IPS-NIHi7 (cell line): ENCODE measurements around the gene SDHA.
"Not testable (repeated sequence)": the region's sequence is repeated elsewhere in the genome, so short reads cannot be mapped to it uniquely, and the experiment has no call there.

ENCODE experiments used
- DNase-seq: peaks from one replicate; pipeline ENCODE4 v3.0.0; 2012; ENCODE audit warnings: mixed read lengths; ENCODE audit errors: extremely low spot score

SDHA gene

DNA sequence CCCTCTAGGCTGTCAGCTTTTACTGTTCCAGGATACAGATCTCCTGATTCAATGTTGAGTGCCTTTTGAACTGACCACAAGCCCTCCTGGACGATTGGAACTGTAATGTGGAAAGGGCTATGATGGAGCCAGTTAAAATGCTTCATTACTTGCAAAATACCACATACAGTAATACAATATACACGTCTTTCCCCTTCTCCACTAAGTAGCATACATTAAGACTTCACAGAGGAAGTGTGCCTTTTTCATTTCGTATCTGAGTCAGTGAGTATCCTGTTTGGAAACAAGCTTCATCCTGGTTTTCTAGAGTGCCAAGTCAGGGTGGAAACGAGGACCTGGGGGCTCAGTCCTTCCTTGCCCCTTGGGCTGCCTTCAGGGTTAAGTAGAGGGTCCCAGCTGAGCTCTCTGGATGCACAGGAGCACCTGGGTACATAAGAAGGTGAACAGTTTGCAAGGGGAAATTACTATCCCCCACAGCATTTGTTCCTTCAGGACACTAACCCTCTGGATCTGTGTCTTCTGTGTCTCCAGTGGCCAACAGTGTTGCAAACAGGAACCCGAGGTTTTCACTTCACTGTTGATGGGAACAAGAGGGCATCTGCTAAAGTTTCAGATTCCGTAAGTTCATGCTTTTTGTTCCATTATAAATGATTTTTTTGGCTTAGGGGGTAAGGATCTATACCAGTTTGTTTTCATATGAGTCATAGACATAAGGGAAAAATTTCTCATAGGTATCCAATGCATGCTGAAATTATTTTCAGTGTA is 5.0 kb downstream of the SDHA start:
- not testable (repeated sequence) for DNase-seq

DNA sequence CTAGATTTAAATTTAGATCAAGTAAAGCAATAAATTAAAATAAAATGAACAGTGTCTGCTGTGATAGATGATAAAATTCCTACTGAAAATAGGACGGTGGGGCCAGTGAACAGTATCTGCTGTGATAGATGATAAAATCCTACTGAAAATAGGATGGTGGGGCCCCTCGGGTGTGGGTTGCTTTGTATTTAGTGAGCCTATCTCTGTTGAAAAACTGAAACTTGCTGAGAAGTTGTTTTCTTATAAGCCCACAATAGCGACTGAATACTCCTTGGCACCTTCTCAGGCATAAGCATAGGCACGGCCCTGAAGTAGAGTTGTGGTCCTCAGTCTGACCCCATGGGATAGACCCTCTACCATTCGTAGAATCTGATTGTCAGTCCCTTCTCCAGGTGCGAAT is 5.7 kb downstream of the SDHA start:
- DNase-seq: no peak

DNA sequence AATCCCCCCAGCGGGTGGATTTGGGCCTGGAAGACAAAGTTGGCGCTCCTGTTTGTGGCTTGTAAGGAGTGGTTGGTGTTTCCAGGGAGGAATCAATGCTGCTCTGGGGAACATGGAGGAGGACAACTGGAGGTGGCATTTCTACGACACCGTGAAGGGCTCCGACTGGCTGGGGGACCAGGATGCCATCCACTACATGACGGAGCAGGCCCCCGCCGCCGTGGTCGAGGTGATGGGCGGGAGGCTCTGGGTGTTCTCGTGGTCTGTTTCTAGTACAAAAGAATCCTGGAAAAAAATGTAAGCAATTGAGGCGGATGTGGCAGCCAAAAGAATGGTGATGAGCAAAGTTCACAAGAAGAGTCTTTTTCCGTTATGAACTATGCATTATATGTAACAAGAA is 7.2 kb downstream of the SDHA start:
- DNase-seq: no peak

GRCh38 chr5:227375-227774 is 9.3 kb downstream of the SDHA start:
- not testable (repeated sequence) for DNase-seq

GRCh38 chr5:228886-229285 is 10.8 kb downstream of the SDHA start:
- DNase-seq: no peak

DNA sequence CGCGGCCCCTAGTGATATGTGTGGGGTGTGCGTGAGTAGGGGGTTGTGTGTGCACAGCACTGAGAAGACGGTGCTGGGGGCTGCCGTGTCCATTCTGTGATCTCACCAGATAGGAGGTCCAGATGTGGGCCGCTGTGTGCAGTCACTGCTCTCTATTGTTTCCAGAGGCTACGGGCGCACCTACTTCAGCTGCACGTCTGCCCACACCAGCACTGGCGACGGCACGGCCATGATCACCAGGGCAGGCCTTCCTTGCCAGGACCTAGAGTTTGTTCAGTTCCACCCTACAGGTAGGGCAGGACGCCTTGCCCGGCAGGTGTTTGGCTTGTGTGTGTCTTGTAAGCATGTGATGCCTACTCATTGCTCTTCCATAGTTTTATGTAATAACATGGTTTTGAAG is 12.6 kb downstream of the SDHA start:
- DNase-seq: no peak

DNA sequence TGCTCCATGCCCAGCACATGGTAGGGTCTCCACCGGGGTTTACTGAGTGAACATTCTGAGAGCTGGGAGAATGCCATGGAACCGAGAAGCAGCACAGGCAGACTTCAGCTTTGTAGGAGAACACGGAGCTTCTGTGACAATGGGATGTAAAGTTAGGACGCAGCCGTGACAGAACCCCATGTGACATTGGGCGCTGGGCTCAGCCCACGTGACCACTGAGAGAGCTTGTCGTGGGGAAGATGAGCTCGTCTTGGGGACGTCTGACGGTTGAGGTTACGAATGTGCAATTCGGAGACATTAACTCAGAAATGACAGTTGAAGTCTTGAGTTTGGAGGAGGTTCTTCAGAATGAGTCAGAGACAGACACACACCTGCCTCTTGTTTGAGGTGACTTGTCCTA is 13.5 kb downstream of the SDHA start:
- DNase-seq: no peak

GRCh38 chr5:233426-233825 is 15.3 kb downstream of the SDHA start:
- not testable (repeated sequence) for DNase-seq

GRCh38 chr5:234450-234849 is 16.3 kb downstream of the SDHA start:
- DNase-seq: no peak

DNA sequence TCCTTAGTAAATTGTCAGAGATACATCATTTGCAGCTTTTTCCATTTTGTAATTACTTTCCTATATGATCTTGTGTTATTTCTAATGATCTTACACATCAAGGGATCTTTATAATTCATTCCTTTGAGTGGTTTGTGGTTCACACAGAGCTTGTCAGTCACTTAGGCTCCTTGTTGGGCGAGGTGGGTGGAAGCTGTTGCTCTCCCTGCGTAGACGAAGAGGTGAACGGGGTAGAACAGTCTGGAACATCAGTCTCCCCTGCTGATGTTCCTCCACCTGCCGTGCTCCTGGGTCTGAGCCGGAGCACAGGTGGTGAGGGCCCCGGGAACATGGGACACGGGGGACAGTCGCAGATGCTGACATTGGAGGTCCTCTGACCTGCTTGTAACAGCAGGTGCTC is 17.4 kb downstream of the SDHA start:
- DNase-seq: not testable (repeated sequence)

- DNase-seq: not testable (repeated sequence)
Observed at GRCh38 chr5:237931-238330, 19.8 kb downstream of the SDHA start.

DNA sequence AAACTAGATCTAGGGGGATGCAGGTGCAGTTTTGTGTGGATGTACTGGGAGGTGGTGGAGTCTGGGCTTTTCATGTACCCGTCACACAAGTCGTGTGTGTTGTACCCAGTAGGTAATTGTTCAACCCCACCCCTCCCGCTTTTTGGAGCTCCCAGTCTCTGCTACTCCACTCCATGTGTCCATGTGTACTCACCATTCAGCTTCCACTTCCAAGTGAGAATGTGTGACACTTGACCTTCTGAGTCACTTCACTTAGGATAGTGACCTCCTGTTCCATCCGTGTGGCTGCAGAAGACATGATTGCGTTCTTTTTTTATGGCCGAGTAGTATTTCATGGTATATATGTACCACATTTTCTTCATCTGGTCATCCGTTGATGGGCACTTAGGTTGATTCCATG is 22.4 kb downstream of the SDHA start:
- not testable (repeated sequence) for DNase-seq

- not testable (repeated sequence) for DNase-seq
Observed at GRCh38 chr5:241045-241669, 23.0 kb downstream of the SDHA start.

- DNase-seq: not testable (repeated sequence)
Observed at GRCh38 chr5:243683-244367, 25.7 kb downstream of the SDHA start.

GRCh38 chr5:245717-246116 is 27.6 kb downstream of the SDHA start:
- DNase-seq: not testable (repeated sequence)

GRCh38 chr5:250396-250795 is 32.3 kb downstream of the SDHA start:
- DNase-seq: not testable (repeated sequence)

- DNase-seq: not testable (repeated sequence)
Observed at GRCh38 chr5:251016-251415, 32.9 kb downstream of the SDHA start.

DNA sequence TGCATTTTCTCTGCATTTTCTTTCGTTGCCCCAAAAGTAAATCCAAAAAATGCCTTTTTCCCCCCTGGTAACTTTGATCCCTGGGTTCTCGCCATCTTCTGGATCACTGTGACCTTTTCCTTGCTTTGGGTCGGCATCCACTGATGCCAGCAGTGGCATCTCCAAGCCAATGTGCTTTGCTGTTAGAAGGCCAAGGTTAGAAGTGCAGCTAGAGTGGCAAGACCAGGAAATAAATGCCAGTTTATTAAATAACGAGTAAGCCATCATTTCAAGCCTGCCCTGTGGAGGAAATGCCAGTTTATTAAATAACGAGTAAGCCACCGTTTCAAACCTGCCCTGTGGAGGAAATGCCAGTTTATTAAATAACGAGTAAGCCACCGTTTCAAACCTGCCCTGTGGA is 33.4 kb downstream of the SDHA start:
- DNase-seq: not testable (repeated sequence)

DNA sequence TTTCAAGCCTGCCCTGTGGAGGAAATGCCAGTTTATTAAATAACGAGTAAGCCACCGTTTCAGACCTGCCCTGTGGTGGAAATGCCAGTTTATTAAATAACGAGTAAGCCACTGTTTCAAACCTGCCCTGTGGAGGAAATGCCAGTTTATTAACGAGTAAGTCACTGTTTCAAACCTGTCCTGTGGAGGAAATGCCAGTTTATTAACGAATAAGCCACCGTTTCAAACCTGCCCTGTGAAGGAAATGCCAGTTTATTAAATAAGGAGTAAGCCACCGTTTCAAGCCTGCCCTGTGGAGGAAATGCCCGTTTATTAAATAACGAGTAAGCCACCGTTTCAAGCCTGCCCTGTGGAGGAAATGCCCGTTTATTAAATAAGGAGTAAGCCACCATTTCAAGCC is 33.9 kb downstream of the SDHA start:
- not testable (repeated sequence) for DNase-seq

DNA sequence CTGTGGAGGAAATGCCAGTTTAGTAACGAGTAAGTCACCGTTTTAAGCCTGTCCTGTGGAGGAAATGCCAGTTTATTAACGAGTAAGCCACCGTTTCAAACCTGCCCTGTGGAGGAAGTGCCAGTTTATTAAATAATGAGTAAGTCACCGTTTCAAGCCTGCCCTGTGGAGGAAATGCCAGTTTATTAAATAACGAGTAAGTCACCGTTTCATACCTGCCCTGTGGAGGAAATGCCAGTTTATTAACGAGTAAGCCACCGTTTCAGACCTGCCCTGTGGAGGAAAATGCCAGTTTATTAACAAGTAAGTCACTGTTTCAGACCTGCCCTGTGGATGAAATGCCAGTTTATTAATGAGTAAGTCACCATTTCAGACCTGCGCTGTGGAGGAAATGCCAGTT is 34.4 kb downstream of the SDHA start:
- no peak for DNase-seq

GRCh38 chr5:254322-254721 is 36.2 kb downstream of the SDHA start:
- DNase-seq: not testable (repeated sequence)

DNA sequence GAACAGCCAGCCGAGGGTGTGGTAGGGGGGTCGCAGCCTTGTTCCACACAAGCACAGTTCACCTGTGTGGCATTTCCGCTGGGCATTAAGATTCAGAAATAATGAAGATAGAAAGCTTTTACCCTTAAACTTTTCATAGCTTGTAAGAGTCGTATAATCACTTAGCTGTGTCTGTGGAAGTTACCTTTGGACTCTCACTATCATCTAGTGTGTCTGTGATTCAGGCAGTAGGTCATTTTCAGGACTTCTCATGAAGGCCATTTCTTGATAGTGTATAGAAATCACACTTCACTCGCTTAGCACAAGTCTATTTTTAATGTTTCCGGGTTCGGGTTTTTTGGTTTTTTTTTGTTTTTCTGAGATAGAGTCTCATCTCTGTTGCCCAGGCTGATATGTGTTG is 37.0 kb downstream of the SDHA start:
- DNase-seq: not testable (repeated sequence)

DNA sequence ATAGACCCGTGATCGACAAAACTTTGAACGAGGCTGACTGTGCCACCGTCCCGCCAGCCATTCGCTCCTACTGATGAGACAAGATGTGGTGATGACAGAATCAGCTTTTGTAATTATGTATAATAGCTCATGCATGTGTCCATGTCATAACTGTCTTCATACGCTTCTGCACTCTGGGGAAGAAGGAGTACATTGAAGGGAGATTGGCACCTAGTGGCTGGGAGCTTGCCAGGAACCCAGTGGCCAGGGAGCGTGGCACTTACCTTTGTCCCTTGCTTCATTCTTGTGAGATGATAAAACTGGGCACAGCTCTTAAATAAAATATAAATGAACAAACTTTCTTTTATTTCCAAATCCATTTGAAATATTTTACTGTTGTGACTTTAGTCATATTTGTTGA is 38.2 kb downstream of the SDHA start:
- DNase-seq: not testable (repeated sequence)
